ENCODE data around the gene KMT2A. TPM values are rescaled to one million over a fixed set of nuclear protein-coding genes. Genes with fewer than 3 reads are reported as not detected.
"Not testable (repeated sequence)": the region's sequence is repeated elsewhere in the genome, so short reads cannot be mapped to it uniquely, and the experiment has no call there.

KMT2A gene
- 61.6 and 64.2 TPM in 2 replicates for total RNA-seq

- H3K9me3 Mint-ChIP-seq: no peaks in the 10 kb centered on the region
- peaks cover 39% of the 10 kb centered on the region for H3K4me1 Mint-ChIP-seq (ENCODE audit: low read depth)
- intact Hi-C loops (cut with micrococcal nuclease): loop anchor here (1.0 to 5.0 kb wide), 6 partner anchors 21 to 449 kb away; partner anchors contain the start of genes ARCN1, ATP5MG, CD3D and CD3G
Measured at GRCh38 chr11:118435893-118436624, at the start of gene KMT2A. Gene KMT2A (plus strand): TSS chr11:118436492. CDS start chr11:118436513, 21 bp downstream.

GRCh38 chr11:118396097-118396501 is 40.2 kb upstream of the KMT2A start:
- intact Hi-C loops (cut with micrococcal nuclease): no loop called here
- Mint-ChIP-seq H3K27ac (peak overlapping the region; percentile 75), H3K4me1 (ENCODE audit: low read depth) (peaks cover 51% of the 10 kb centered on the region), H3K4me3 (ENCODE audit: low read depth) (peak overlapping the region; percentile 11), H3K36me3 (ENCODE audit: low read depth) (peaks cover 50% of the 10 kb centered on the region), H3K27me3 (ENCODE audit: low read depth) (no peaks in the 10 kb centered on the region), H3K9me3 (no peaks in the 10 kb centered on the region)
- DNase-seq (ENCODE audit: low spot score): peak; percentile 18

More at GRCh38 chr11:118435893-118436624, at the start of gene KMT2A:
- H3K4me3 Mint-ChIP-seq (ENCODE audit: low read depth): peak within 1 kb of the TSS; percentile 93
- H3K27me3 Mint-ChIP-seq (ENCODE audit: low read depth): peaks cover 7% of the 10 kb centered on the region
- H3K36me3 Mint-ChIP-seq (ENCODE audit: low read depth): peaks cover 15% of the 10 kb centered on the region
- H3K27ac Mint-ChIP-seq: peak within 1 kb of the TSS; percentile 89
- peak; percentile 94 for DNase-seq (ENCODE audit: low spot score)

GRCh38 chr11:118397448-118397847 is 38.8 kb upstream of the KMT2A start:
- Mint-ChIP-seq H3K4me1 (ENCODE audit: low read depth) (peaks cover 52% of the 10 kb centered on the region), H3K36me3 (ENCODE audit: low read depth) (peaks cover 54% of the 10 kb centered on the region), H3K27ac (peak overlapping the region; percentile 36), H3K27me3 (ENCODE audit: low read depth) (no peaks in the 10 kb centered on the region), H3K9me3 (no peaks in the 10 kb centered on the region), H3K4me3 (ENCODE audit: low read depth) (no peak overlapping the region)
- DNase-seq (ENCODE audit: low spot score): no peak
- intact Hi-C loops (cut with micrococcal nuclease): no loop called here

GRCh38 chr11:118398791-118399559 is 37.3 kb upstream of the KMT2A start:
- no peaks in the 10 kb centered on the region for H3K27me3 Mint-ChIP-seq (ENCODE audit: low read depth)
- no peaks in the 10 kb centered on the region for H3K9me3 Mint-ChIP-seq
- H3K4me1 Mint-ChIP-seq (ENCODE audit: low read depth): peaks cover 57% of the 10 kb centered on the region
- intact Hi-C loops (cut with micrococcal nuclease): loop anchor here (2.0 kb wide), 1 partner anchor 90 kb away; no protein-coding TSS in a partner anchor
- peak overlapping the region; percentile 99 for H3K4me3 Mint-ChIP-seq (ENCODE audit: low read depth)
- H3K27ac Mint-ChIP-seq: peak overlapping the region; percentile 99
- peak; percentile 64 for DNase-seq (ENCODE audit: low spot score)
- H3K36me3 Mint-ChIP-seq (ENCODE audit: low read depth): peaks cover 49% of the 10 kb centered on the region

GRCh38 chr11:118401151-118401879 is 35.0 kb upstream of the KMT2A start, which contains the start of gene ATP5MG:
Gene ATP5MG (plus strand): TSS chr11:118401606. CDS start chr11:118401666, 60 bp downstream.
- Mint-ChIP-seq H3K27ac (peak within 1 kb of the TSS; percentile 99), H3K36me3 (ENCODE audit: low read depth) (peaks cover 52% of the 10 kb centered on the region), H3K4me1 (ENCODE audit: low read depth) (peaks cover 60% of the 10 kb centered on the region), H3K4me3 (ENCODE audit: low read depth) (peak within 1 kb of the TSS; percentile 99), H3K9me3 (no peaks in the 10 kb centered on the region), H3K27me3 (ENCODE audit: low read depth) (no peaks in the 10 kb centered on the region)
- DNase-seq (ENCODE audit: low spot score): peak; percentile 88
- intact Hi-C loops (cut with micrococcal nuclease): loop anchor here (1.0 to 2.0 kb wide), 5 partner anchors 14 to 171 kb away; partner anchors contain the start of genes ARCN1 and UBE4A

- no peaks in the 10 kb centered on the region for H3K9me3 Mint-ChIP-seq
- intact Hi-C loops (cut with micrococcal nuclease): loop anchor here (1.0 to 2.0 kb wide), 5 partner anchors 13 to 171 kb away; partner anchors contain the start of genes ARCN1 and UBE4A
- H3K27ac Mint-ChIP-seq: peak overlapping the region; percentile 99
- no peak for DNase-seq (ENCODE audit: low spot score)
- peaks cover 56% of the 10 kb centered on the region for H3K4me1 Mint-ChIP-seq (ENCODE audit: low read depth)
- H3K27me3 Mint-ChIP-seq (ENCODE audit: low read depth): no peaks in the 10 kb centered on the region
- peak overlapping the region; percentile 99 for H3K4me3 Mint-ChIP-seq (ENCODE audit: low read depth)
- peaks cover 53% of the 10 kb centered on the region for H3K36me3 Mint-ChIP-seq (ENCODE audit: low read depth)
Measured at GRCh38 chr11:118401880-118402590, 34.3 kb upstream of the KMT2A start.

GRCh38 chr11:118402594-118402993 is 33.7 kb upstream of the KMT2A start:
- Mint-ChIP-seq H3K4me3 (ENCODE audit: low read depth) (peak overlapping the region; percentile 99), H3K27ac (peak overlapping the region; percentile 99), H3K4me1 (ENCODE audit: low read depth) (peaks cover 51% of the 10 kb centered on the region), H3K36me3 (ENCODE audit: low read depth) (peaks cover 56% of the 10 kb centered on the region)
- intact Hi-C loops (cut with micrococcal nuclease); H3K9me3 Mint-ChIP-seq; H3K27me3 Mint-ChIP-seq (ENCODE audit: low read depth); DNase-seq (ENCODE audit: low spot score): not testable (repeated sequence)

GRCh38 chr11:118406599-118407166 is 29.6 kb upstream of the KMT2A start:
- peaks cover 25% of the 10 kb centered on the region for H3K4me1 Mint-ChIP-seq (ENCODE audit: low read depth)
- intact Hi-C loops (cut with micrococcal nuclease): no loop called here
- no peaks in the 10 kb centered on the region for H3K27me3 Mint-ChIP-seq (ENCODE audit: low read depth)
- H3K9me3 Mint-ChIP-seq: no peaks in the 10 kb centered on the region
- no peak overlapping the region for H3K4me3 Mint-ChIP-seq (ENCODE audit: low read depth)
- no peak overlapping the region for H3K27ac Mint-ChIP-seq
- DNase-seq (ENCODE audit: low spot score): no peak
- peaks cover 69% of the 10 kb centered on the region for H3K36me3 Mint-ChIP-seq (ENCODE audit: low read depth)

- DNase-seq (ENCODE audit: low spot score): no peak
- H3K27me3 Mint-ChIP-seq (ENCODE audit: low read depth): no peaks in the 10 kb centered on the region
- H3K9me3 Mint-ChIP-seq: no peaks in the 10 kb centered on the region
- intact Hi-C loops (cut with micrococcal nuclease): no loop called here
- no peak overlapping the region for H3K4me3 Mint-ChIP-seq (ENCODE audit: low read depth)
- H3K36me3 Mint-ChIP-seq (ENCODE audit: low read depth): peaks cover 50% of the 10 kb centered on the region
- H3K4me1 Mint-ChIP-seq (ENCODE audit: low read depth): peaks cover 11% of the 10 kb centered on the region
- H3K27ac Mint-ChIP-seq: no peak overlapping the region
Measured at GRCh38 chr11:118410055-118410745, 26.1 kb upstream of the KMT2A start.

- peaks cover 40% of the 10 kb centered on the region for H3K36me3 Mint-ChIP-seq (ENCODE audit: low read depth)
- no peak overlapping the region for H3K4me3 Mint-ChIP-seq (ENCODE audit: low read depth)
- no peaks in the 10 kb centered on the region for H3K27me3 Mint-ChIP-seq (ENCODE audit: low read depth)
- no peak for DNase-seq (ENCODE audit: low spot score)
- H3K4me1 Mint-ChIP-seq (ENCODE audit: low read depth): peaks cover 3% of the 10 kb centered on the region
- no peak overlapping the region for H3K27ac Mint-ChIP-seq
- H3K9me3 Mint-ChIP-seq: no peaks in the 10 kb centered on the region
- intact Hi-C loops (cut with micrococcal nuclease): no loop called here
Measured at GRCh38 chr11:118411530-118411929, 24.8 kb upstream of the KMT2A start.

- no peak overlapping the region for H3K4me3 Mint-ChIP-seq (ENCODE audit: low read depth)
- no peak for DNase-seq (ENCODE audit: low spot score)
- no peaks in the 10 kb centered on the region for H3K9me3 Mint-ChIP-seq
- H3K27me3 Mint-ChIP-seq (ENCODE audit: low read depth): no peaks in the 10 kb centered on the region
- peaks cover 3% of the 10 kb centered on the region for H3K4me1 Mint-ChIP-seq (ENCODE audit: low read depth)
- intact Hi-C loops (cut with micrococcal nuclease): no loop called here
- no peak overlapping the region for H3K27ac Mint-ChIP-seq
- H3K36me3 Mint-ChIP-seq (ENCODE audit: low read depth): peaks cover 27% of the 10 kb centered on the region
Measured at GRCh38 chr11:118412921-118413320, 23.4 kb upstream of the KMT2A start.

Measured in activated T-helper 2 cell treated with anti-CD3 and anti-CD28 coated beads, Interferon-gamma antibody, Interleukin-2, Interleukin-4, amounts not matched to agents 10 μg/mL and 5 μg/mL and 100 μg/mL, durations not matched to agents 14 hours and 24 hours and 36 hours (primary cell).